Measurements from ENCODE around the gene VIL1. TPM values are rescaled to one million over a fixed set of nuclear protein-coding genes. Genes with fewer than 3 reads are reported as not detected.
A peak's percentile ranks its signal among the peaks of the same experiment; 100 is the strongest.

Gene VIL1
- total RNA-seq, 1 donor from 2014 or later: 328 TPM

DNA sequence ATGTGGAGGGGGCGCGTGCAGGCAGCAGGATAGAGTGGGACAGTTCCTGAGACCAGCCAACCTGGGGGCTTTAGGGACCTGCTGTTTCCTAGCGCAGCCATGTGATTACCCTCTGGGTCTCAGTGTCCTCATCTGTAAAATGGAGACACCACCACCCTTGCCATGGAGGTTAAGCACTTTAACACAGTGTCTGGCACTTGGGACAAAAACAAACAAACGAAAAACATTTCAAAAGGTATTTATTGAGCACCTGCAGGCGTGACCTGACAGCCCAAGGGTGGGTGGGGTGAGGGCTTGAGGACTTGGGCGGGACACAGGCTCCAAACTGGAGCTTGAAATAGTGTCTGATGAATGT lies 23.9 kb upstream of the VIL1 start:
- no peak for DNase-seq (ENCODE audit: low spot score)

- DNase-seq (ENCODE audit: low spot score): no peak
Observed at GRCh38 chr2:218395456-218395825, 23.5 kb upstream of the VIL1 start.

DNA sequence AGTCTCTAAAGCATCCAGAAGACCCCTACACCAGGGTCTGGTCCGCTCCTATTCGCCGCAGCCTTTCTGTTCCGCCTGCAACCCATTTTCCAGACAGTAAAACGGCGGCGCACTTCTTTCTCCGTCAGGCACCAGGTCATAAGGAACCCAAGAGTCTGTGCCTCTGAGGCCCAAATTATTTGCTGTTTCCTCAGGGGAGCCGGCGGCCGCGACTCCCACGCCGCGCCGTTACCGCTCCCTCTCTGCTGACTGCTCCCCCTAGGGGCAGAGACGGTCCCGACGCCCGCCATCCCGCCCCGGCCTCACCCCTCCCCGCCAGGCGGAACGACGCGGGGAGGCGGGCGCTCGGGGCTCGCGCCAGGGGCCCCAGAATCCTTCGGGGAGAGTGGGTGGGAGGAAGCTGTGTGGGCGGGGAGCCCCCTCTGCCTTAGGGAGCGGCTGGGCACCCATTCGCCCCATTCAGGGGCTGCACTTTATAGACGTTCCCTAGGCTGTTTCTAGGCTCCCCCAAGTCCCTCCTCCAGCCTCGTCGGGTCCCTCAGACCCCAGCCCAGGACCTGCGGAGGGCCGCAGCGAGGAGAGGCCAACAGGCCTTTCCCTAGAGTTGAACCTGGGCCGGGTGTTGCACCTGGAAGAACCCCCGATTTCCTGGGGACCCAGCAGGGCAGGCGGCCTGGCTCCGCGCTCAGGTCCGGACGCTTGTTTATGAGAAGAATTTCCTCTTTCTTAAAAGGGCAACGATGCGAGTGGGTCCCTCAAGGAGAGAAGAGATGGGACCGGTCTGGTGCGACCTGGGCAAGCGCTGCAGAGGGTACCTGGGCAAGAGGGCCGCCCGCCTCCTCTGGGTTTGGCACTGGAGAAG lies 22.9 kb upstream of the VIL1 start:
- peak; percentile 95 for DNase-seq (ENCODE audit: low spot score)

- peak; percentile 66 for DNase-seq (ENCODE audit: low spot score)
Observed at GRCh38 chr2:218396688-218397462, 22.0 kb upstream of the VIL1 start.

DNA sequence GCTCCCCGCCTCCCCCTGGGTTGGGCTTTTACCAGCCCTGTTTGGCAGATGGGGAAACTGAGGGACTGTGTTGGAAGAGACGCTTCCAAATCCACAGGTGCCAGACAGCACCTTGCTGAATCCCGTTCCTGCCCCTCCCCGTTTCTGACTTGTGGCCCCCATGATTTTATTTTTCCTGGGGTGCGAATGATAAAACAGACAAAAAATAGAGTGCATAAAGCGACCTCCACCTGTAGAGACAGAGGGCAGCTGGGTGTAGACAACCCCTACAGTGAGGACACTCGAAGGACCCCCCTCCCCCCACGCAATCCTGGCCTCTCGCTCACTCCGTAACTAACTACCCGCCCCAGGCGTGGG lies 21.5 kb upstream of the VIL1 start:
- no peak for DNase-seq (ENCODE audit: low spot score)

GRCh38 chr2:218397820-218398436 lies 21.0 kb upstream of the VIL1 start:
- peak; percentile 69 for DNase-seq (ENCODE audit: low spot score)

DNA sequence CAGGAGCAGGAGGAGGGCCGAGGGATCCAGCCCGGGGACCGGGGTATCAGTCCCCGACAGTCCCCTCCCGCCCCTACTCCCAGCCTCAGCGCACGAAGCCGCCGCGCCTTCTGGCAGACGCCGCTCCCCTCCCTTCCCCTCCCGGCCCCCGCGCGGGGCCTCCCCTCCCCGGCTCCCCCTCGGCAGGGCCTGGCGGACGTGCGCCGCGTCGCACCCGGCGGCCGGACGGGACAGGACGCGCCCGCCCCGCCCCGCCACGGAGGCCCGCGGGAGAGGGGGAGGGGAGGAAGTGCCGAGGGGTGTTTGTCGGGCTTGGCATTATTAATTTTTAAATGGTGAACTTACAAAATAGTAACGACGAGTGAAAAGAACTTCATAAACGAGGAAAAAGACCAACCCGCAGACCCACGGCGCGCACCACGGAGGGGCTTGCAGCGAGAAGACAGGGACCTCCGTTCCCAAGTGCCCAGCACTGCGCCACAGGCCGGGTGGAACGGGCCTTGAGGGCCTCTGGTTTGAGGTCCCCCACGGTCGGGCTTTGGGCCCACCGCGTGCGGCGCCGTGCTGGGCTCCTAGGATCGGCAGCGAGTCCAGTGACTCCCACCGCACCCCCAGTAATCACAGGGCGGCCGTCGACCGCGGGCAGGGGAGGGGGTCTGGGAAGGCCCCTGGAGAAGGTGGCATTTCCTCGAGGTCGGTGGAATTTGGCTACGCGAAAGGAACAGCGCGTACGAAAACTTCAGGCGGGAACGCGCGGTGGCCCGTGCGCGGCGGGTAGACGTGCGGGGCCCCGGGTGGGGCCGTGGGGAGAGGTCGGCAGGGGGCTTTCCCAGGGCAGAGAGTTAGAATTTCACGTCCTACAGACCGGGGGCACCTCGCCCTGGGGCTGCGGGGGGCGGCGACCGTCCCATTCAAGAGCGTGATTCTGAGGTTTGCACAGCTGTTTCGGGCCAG lies 20.2 kb upstream of the VIL1 start:
- DNase-seq (ENCODE audit: low spot score): peak; percentile 75

- DNase-seq (ENCODE audit: low spot score): peak; percentile 98
Observed at GRCh38 chr2:218399391-218400166, 19.3 kb upstream of the VIL1 start, which contains the start of gene CTDSP1. TSS of gene CTDSP1 (plus strand) at chr2:218399868. CDS start at chr2:218400091, 223 bp downstream.

DNA sequence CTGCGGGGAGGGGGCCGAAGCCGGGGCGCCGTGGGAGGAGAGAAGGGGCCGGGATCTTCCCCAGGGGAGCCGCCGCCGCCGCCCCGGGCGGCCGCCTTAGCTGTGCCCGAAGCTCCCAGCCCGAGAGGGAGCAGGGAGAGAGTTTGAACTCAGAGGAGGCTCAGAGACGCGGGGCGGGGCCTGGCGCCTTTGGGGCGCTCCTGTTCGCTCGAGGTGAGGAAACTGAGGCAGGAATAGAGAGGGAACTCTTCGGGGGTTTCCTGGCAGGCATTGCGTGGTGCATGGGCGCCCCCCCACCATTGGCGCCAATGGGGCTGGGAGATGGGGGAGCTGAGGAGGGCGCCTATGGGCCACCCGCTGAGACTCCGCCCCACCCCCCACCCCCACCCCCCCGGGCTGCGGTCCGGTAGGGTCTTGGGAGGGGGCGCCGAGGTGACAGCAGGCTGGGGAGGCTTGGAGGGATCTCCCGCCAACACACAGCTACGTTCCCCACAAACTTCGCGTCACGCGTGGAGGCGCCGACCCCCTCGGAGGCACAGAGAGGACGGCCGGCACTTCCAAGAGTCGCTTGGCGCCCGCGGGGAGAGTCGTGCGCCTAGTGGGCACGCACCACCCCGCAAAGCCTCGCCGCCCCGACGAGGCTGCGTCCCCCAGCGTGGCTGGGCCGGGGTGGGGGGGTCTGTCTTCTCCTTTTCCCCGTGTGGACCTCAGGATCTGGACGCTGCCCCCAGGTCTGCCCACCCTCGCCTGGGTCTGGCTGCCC lies 18.6 kb upstream of the VIL1 start:
- no peak for DNase-seq (ENCODE audit: low spot score)

- no peak for DNase-seq (ENCODE audit: low spot score)
Observed at GRCh38 chr2:218400930-218401881, 17.7 kb upstream of the VIL1 start.

DNA sequence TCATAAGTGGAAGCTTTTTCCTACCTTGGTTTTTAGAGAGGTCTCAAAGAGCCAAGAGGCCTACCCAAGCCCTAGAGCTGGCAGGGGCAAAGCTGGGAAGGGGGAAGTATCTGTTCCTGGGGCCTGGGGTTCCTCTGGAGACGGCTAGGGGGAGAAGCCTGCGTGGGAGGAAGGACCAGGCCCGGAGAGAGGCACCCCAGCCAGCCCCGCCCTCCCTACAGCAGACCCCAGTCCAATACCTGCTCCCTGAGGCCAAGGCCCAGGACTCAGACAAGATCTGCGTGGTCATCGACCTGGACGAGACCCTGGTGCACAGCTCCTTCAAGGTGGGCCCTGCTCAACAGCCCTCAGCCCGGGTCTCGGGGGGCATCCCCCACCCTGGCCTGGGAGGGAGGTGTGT lies 17.0 kb upstream of the VIL1 start:
- no peak for DNase-seq (ENCODE audit: low spot score)

GRCh38 chr2:218402491-218402901 lies 16.4 kb upstream of the VIL1 start:
- DNase-seq (ENCODE audit: low spot score): no peak

DNA sequence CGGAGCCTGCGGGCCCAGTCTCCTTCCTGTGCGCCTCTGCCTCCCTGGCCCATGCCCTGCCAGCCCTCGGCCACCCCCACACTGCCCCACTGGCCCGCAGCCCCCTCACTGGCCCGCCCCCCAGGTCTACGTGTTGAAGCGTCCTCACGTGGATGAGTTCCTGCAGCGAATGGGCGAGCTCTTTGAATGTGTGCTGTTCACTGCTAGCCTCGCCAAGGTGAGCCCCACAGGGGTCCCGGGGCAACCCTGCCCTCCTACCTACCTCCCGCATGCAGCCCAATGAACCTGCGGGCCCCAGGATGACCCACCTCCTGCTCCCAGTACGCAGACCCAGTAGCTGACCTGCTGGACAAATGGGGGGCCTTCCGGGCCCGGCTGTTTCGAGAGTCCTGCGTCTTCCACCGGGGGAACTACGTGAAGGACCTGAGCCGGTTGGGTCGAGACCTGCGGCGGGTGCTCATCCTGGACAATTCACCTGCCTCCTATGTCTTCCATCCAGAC lies 16.0 kb upstream of the VIL1 start:
- no peak for DNase-seq (ENCODE audit: low spot score)

- DNase-seq (ENCODE audit: low spot score): no peak
Observed at GRCh38 chr2:218403810-218404209, 15.1 kb upstream of the VIL1 start.

- DNase-seq (ENCODE audit: low spot score): no peak
Observed at GRCh38 chr2:218404351-218405085, 14.4 kb upstream of the VIL1 start.

GRCh38 chr2:218405086-218405745 lies 13.7 kb upstream of the VIL1 start:
- no peak for DNase-seq (ENCODE audit: low spot score)

- DNase-seq (ENCODE audit: low spot score): no peak
Observed at GRCh38 chr2:218405746-218406208, 13.1 kb upstream of the VIL1 start.
